ENCODE data around the gene CHCHD4. TPM values are rescaled to one million over a fixed set of nuclear protein-coding genes. Genes with fewer than 3 reads are reported as not detected.

Gene CHCHD4
- total and polyA plus RNA-seq, 2 experiments from 2014 or later: 31.1 to 39.2 TPM

DNA sequence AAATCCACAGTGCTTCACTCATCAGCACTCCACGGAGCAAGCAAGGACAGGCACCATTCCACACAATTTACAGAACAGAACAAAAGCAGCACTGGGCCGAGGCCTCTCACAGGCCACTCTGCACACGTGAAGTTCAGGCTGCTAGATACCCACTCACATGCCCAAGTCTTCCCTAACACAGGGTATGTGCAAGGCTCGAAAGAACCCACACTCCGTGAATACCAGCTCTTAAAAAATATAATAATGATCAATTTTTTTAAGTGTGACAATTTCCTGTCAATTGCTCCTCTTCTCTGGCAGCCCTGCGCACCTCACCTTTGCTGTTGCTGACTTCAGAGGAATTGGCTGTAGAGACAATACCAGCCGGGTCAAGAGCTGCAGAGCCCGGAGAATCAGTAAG is 34.8 kb upstream of the CHCHD4 start:
- Histone ChIP-seq H3K4me2 (no peak overlapping the region), H3K27me3 (ENCODE audit: insufficient read depth) (no peaks in the 10 kb centered on the region), H3F3A (replicated peaks; ENCODE audit: low read depth) (no peaks in the 10 kb centered on the region), H3K4me3 (no peak overlapping the region), H4K20me1 (replicated peaks; ENCODE audit: insufficient read depth) (0 out of 2 replicates have a peak, but pooled peaks cover under 1% of the 10 kb centered on the region), H3K36me3 (ENCODE audit: insufficient read depth) (peaks cover 57% of the 10 kb centered on the region), H2AFZ (no peak overlapping the region), H3K27ac (ENCODE audit: low read depth) (no peak overlapping the region), H3K79me2 (replicated peaks; ENCODE audit: insufficient read depth) (0 out of 2 replicates have a peak, but pooled peaks cover 3% of the 10 kb centered on the region), H3K4me1 (ENCODE audit: insufficient read depth) (no peaks in the 10 kb centered on the region), H3K9me2 (ENCODE audit: insufficient read depth) (no peaks in the 10 kb centered on the region)
- no peak overlapping the region for H3K27ac Mint-ChIP-seq
- DNase-seq (ENCODE audit: low spot score) (no peak), ATAC-seq (no peak)
- H3K36me3 Mint-ChIP-seq (ENCODE audit: low read depth): peaks cover 88% of the 10 kb centered on the region
- H3K4me1 Mint-ChIP-seq: no peaks in the 10 kb centered on the region
- H3K4me3 Mint-ChIP-seq: no peak overlapping the region
- peaks cover 7% of the 10 kb centered on the region; the same call in 2 of the 3 replicates for H3K9me3 Mint-ChIP-seq
- H3K27me3 Mint-ChIP-seq (ENCODE audit: insufficient read depth, low read depth, poor library complexity): peaks cover 2% of the 10 kb centered on the region
- no peak for TF ChIP-seq JUNB (IDR thresholded peaks at IDR 0.05; ENCODE audit: unreplicated experiment)
- no peak for TF ChIP-seq EZH2phosphoT487 (IDR thresholded peaks at IDR 0.05; ENCODE audit: unreplicated experiment)
- TF ChIP-seq CREB1 (CRISPR knock-in tag; IDR thresholded peaks at IDR 0.05; ENCODE audit: low read depth): no peak
- no peak for TF ChIP-seq POLR2AphosphoS5 (IDR thresholded peaks at IDR 0.05; ENCODE audit: low read depth)
- TF ChIP-seq, protein P1, sequence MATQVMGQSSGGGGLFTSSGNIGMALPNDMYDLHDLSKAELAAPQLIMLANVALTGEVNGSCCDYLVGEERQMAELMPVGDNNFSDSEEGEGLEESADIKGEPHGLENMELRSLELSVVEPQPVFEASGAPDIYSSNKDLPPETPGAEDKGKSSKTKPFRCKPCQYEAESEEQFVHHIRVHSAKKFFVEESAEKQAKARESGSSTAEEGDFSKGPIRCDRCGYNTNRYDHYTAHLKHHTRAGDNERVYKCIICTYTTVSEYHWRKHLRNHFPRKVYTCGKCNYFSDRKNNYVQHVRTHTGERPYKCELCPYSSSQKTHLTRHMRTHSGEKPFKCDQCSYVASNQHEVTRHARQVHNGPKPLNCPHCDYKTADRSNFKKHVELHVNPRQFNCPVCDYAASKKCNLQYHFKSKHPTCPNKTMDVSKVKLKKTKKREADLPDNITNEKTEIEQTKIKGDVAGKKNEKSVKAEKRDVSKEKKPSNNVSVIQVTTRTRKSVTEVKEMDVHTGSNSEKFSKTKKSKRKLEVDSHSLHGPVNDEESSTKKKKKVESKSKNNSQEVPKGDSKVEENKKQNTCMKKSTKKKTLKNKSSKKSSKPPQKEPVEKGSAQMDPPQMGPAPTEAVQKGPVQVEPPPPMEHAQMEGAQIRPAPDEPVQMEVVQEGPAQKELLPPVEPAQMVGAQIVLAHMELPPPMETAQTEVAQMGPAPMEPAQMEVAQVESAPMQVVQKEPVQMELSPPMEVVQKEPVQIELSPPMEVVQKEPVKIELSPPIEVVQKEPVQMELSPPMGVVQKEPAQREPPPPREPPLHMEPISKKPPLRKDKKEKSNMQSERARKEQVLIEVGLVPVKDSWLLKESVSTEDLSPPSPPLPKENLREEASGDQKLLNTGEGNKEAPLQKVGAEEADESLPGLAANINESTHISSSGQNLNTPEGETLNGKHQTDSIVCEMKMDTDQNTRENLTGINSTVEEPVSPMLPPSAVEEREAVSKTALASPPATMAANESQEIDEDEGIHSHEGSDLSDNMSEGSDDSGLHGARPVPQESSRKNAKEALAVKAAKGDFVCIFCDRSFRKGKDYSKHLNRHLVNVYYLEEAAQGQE (IDR thresholded peaks at IDR 0.05; ENCODE audit: unreplicated experiment): no peak
- TF ChIP-seq ZNF331 (CRISPR knock-in tag; IDR thresholded peaks at IDR 0.05; ENCODE audit: low read depth): no peak
- TF ChIP-seq, protein P2, sequence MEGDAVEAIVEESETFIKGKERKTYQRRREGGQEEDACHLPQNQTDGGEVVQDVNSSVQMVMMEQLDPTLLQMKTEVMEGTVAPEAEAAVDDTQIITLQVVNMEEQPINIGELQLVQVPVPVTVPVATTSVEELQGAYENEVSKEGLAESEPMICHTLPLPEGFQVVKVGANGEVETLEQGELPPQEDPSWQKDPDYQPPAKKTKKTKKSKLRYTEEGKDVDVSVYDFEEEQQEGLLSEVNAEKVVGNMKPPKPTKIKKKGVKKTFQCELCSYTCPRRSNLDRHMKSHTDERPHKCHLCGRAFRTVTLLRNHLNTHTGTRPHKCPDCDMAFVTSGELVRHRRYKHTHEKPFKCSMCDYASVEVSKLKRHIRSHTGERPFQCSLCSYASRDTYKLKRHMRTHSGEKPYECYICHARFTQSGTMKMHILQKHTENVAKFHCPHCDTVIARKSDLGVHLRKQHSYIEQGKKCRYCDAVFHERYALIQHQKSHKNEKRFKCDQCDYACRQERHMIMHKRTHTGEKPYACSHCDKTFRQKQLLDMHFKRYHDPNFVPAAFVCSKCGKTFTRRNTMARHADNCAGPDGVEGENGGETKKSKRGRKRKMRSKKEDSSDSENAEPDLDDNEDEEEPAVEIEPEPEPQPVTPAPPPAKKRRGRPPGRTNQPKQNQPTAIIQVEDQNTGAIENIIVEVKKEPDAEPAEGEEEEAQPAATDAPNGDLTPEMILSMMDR (conservative IDR thresholded peaks at IDR 0.05; ENCODE audit: low read depth in 2 of 2): no peak
- no peak for TF ChIP-seq STAT1 (IDR thresholded peaks at IDR 0.05; ENCODE audit: unreplicated experiment)
- TF ChIP-seq NANOG (IDR thresholded peaks at IDR 0.05; ENCODE audit: borderline replicate concordance): no peak

DNA sequence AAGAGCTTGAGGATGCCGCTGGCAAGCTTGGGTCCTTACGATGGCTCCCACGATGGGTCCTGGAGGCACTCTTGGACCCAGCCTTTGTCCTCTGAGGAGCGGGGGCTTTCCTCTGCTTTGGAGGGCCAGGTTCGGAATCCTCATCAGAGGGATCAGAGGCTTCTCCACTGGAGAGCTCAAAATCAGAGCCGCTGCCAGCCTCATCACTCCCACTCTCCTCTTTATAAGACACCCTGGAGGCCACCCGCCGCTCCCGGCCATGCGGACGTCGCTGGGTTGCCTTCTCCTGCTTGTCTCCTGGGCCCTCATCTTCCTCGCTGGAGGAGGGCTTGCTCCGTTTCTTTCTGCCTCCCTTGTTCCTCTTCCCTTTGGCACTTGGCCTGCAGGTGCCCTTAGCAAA is 33.7 kb upstream of the CHCHD4 start:
- Mint-ChIP-seq H3K9me3 (peaks cover 7% of the 10 kb centered on the region; the same call in 2 of the 3 replicates), H3K4me1 (no peaks in the 10 kb centered on the region), H3K36me3 (ENCODE audit: low read depth) (peaks cover 86% of the 10 kb centered on the region), H3K27ac (no peak overlapping the region), H3K4me3 (no peak overlapping the region), H3K27me3 (ENCODE audit: insufficient read depth, low read depth, poor library complexity) (peaks cover 2% of the 10 kb centered on the region)
- Histone ChIP-seq H3K27me3 (ENCODE audit: insufficient read depth) (no peaks in the 10 kb centered on the region), H3K4me1 (ENCODE audit: insufficient read depth) (no peaks in the 10 kb centered on the region), H3K9me2 (ENCODE audit: insufficient read depth) (no peaks in the 10 kb centered on the region), H3K27ac (ENCODE audit: low read depth) (no peak overlapping the region), H3K79me2 (replicated peaks; ENCODE audit: insufficient read depth) (0 out of 2 replicates have a peak, but pooled peaks cover 3% of the 10 kb centered on the region), H3K4me3 (no peak overlapping the region), H4K20me1 (replicated peaks; ENCODE audit: insufficient read depth) (0 out of 2 replicates have a peak, but pooled peaks cover 5% of the 10 kb centered on the region), H3K4me2 (no peak overlapping the region), H3F3A (replicated peaks; ENCODE audit: low read depth) (no peaks in the 10 kb centered on the region), H2AFZ (no peak overlapping the region), H3K36me3 (ENCODE audit: insufficient read depth) (peaks cover 48% of the 10 kb centered on the region)
- ATAC-seq: no peak
- DNase-seq (ENCODE audit: low spot score): no peak
- TF ChIP-seq, protein P2 (conservative IDR thresholded peaks at IDR 0.05; ENCODE audit: low read depth in 2 of 2): no peak
- TF ChIP-seq EZH2phosphoT487 (IDR thresholded peaks at IDR 0.05; ENCODE audit: unreplicated experiment) (no peak), ZNF114 (CRISPR knock-in tag; IDR thresholded peaks at IDR 0.05) (no peak), NANOG (IDR thresholded peaks at IDR 0.05; ENCODE audit: borderline replicate concordance) (no peak), CREB1 (CRISPR knock-in tag; IDR thresholded peaks at IDR 0.05; ENCODE audit: low read depth) (no peak)

Data from GM23338 (cell line).